RWPE2 (cell line): ENCODE results near the gene KNTC1.

Source experiments
- ATAC-seq: fragments of 200-7000 bp; cut with Tn5 transposase; 3 replicates; pipeline ENCODE4 v1.9.1; 2021; ENCODE audit warnings: low read depth
- DNase-seq: peaks from one replicate; pipeline ENCODE4 v3.0.0-alpha.2; 2020; ENCODE audit warnings: low spot score
- H3K27ac ChIP-seq: fragments of 450-650 bp; 2 replicates; pipeline ENCODE4 v1.5.1; 2017; ENCODE audit warnings: mild to moderate bottlenecking; ENCODE audit not compliant: poor library complexity, severe bottlenecking
- H3K27me3 ChIP-seq: fragments of 250-450 bp; sonication (Bioruptor Pico); 2 replicates; pipeline ENCODE4 v1.5.1; 2021; ENCODE audit warnings: mild to moderate bottlenecking, moderate library complexity; ENCODE audit not compliant: insufficient read depth, poor library complexity, severe bottlenecking
- H3K36me3 ChIP-seq: fragments of 250-450 bp; sonication (Bioruptor Pico); 2 replicates; pipeline ENCODE4 v1.5.1; 2020; ENCODE audit warnings: low read depth, mild to moderate bottlenecking, moderate library complexity
- H3K4me1 ChIP-seq: fragments of 250-450 bp; sonication (Bioruptor Pico); 2 replicates; pipeline ENCODE4 v1.5.1; 2021; ENCODE audit warnings: mild to moderate bottlenecking, moderate library complexity; ENCODE audit not compliant: insufficient read depth, poor library complexity, severe bottlenecking
- H3K4me3 ChIP-seq: fragments of 250-450 bp; sonication (Bioruptor Pico); 2 replicates; pipeline ENCODE4 v1.5.1; 2021; ENCODE audit warnings: mild to moderate bottlenecking, moderate library complexity; ENCODE audit not compliant: severe bottlenecking
- H3K9me3 ChIP-seq: fragments of 250-450 bp; sonication (Bioruptor Pico); 2 replicates; pipeline ENCODE4 v1.5.1; 2021; ENCODE audit warnings: mild to moderate bottlenecking, moderate library complexity; ENCODE audit not compliant: severe bottlenecking
- CTCF ChIP-seq: fragments of 450-650 bp; IDR thresholded peaks from one replicate; pipeline ENCODE4 v1.5.1; 2017; ENCODE audit warnings: mild to moderate bottlenecking, moderate library complexity; ENCODE audit not compliant: poor library complexity, severe bottlenecking

Gene KNTC1

GRCh38 chr12:122672515-122672914 lies 145.5 kb downstream of the KNTC1 start:
- no peak overlapping the region for H3K27ac ChIP-seq
- H3K27me3 ChIP-seq = no peaks in the 10 kb centered on the region
- H3K36me3 ChIP-seq = no peaks in the 10 kb centered on the region
- no peaks in the 10 kb centered on the region for H3K9me3 ChIP-seq
- H3K4me3 ChIP-seq = no peak overlapping the region
- peaks cover 11% of the 10 kb centered on the region for H3K4me1 ChIP-seq
- DNase-seq = no peak
- no peak for ATAC-seq
- no peak for TF ChIP-seq CTCF
